HG03045 (cell line): ENCODE measurements around the gene CCDC136.

Experiments used
- ATAC-seq: cut with Tn5 transposase; IDR thresholded peaks from one replicate; pipeline ENCODE4 v1.9.1; 2021; ENCODE audit warnings: mild to moderate bottlenecking, moderate library complexity; ENCODE audit not compliant: unreplicated experiment

Gene CCDC136

DNA sequence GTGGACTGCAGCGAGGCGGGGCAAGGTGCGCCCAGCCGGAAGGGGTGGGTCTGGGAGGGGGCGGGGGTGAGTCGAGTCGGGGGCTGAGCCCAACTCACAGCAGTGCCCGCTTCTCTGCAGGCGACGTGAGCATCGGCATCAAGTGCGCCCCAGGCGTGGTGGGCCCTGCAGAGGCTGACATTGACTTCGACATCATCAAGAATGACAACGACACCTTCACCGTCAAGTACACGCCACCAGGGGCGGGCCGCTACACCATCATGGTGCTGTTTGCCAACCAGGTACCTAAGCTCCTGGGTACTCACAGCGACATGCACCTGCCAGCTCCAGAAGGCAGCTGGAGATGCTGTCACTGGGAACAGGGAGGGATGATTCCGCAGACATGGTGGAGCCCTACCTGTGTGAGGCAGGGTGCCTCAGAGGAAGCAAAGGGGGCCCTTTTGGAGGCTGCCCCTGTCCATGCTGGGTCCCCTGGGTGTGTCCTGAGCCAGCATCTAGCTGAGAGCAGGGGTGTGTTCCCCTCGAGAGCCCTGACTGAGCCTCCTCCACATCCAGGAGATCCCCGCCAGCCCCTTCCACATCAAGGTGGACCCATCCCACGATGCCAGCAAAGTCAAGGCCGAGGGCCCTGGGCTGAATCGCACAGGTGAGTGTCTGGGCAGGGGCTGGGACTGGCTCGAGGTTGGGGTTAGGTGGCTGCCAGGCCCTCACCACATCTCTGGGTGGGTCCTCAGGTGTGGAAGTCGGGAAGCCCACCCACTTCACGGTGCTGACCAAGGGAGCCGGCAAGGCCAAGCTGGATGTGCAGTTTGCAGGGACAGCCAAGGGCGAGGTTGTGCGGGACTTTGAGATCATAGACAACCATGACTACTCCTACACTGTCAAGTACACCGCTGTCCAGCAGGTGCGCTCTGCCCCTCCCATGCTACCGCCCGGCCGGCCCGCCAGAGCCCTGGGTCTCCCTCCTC lies 51.2 kb downstream of the CCDC136 start:
- no peak for ATAC-seq

DNA sequence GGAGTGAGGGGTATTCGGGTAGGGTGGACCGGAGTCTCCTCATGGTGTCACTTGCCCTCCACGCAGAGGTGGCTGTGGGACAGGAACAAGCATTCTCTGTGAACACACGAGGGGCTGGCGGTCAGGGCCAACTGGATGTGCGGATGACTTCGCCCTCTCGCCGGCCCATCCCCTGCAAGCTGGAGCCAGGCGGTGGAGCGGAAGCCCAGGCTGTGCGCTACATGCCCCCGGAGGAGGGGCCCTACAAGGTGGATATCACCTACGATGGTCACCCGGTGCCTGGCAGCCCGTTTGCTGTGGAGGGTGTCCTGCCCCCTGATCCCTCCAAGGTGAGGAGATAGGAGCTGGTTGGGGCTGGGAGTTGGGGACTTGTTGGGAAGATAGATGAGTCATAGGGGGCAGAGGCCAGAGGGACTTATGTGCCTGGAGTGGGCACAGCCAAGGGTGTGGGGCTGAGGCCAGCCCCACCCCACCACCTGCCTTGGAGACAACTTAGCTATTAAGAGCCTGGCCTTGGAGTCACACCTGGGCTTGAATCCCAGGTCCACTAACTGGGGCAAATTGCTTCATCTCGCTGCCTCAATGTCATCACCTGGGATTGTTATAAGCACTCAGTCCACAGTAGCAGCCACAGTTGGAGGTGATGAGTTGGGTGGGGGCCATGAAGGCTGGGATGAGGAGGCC lies 52.3 kb downstream of the CCDC136 start:
- ATAC-seq, result no peak

DNA sequence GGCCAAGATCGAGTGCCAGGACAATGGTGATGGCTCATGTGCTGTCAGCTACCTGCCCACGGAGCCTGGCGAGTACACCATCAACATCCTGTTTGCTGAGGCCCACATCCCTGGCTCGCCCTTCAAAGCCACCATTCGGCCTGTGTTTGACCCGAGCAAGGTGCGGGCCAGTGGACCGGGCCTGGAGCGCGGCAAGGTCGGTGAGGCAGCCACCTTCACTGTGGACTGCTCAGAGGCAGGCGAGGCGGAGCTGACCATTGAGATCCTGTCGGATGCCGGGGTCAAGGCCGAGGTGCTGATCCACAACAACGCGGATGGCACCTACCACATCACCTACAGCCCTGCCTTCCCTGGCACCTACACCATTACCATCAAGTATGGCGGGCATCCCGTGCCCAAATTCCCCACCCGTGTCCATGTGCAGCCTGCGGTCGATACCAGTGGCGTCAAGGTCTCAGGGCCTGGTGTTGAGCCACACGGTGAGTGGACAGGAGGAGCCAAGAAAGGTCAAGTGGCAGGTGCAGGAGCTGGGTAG lies 53.1 kb downstream of the CCDC136 start:
- ATAC-seq, result no peak

DNA sequence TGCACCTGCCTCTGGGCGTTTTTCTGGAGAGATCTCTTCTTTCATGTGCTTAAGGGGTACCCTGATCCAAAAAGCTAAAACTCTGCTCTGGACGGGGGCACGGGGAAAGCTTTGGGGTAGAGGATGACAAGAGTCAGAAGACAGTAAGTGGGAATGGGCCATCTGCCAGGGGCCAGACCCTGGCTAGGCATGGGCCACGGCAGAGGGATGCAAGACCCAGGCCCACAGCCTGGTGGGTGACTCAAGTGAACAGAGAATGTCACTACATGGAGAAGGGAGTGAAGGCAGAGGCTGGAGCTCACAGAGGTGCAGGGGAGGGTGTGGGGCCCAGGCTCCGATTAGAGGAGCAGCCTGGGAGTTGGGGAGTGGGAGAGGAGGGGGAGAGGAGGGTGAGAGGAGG lies 53.7 kb downstream of the CCDC136 start:
- no peak for ATAC-seq

DNA sequence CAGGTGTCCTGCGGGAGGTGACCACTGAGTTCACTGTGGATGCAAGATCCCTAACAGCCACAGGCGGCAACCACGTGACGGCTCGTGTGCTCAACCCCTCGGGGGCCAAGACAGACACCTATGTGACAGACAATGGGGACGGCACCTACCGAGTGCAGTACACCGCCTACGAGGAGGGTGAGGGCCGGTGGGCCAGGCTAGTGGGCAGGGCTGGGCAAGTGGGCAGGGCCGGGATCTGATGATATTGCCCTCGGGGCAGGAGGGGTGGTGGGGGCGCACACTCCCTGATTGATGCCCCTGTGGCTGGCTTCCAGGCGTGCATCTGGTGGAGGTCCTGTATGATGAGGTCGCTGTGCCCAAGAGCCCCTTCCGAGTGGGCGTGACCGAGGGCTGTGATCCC lies 54.2 kb downstream of the CCDC136 start:
- ATAC-seq, result no peak

DNA sequence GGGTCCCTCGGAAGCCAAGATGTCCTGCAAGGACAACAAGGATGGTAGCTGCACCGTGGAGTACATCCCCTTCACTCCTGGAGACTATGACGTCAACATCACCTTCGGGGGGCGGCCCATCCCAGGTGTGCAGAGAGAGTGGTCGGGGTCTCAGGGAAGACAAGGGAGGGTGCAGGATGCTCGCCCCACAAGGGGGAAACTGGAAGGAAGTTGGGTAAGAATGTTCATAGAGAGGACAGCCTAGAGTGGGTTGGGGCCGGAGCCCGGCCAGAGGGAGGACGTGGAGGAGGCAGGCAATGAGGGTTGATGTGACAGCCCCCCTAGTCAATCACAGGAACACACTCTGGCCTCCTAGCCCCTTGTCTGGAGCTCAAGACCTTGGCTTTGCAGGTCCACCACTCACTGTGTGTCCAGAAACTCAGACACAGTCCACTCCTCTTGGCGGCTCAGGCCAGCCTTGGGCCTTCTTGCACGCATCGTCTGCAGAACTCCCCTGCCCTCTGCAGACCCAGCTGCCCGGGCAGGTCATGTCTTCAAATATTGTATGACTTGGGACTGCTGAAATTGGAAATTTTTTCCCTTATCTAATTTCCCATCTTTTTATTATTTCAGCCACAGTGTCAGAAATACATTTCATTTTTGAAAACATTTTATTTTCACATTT lies 55.1 kb downstream of the CCDC136 start:
- ATAC-seq, result no peak

DNA sequence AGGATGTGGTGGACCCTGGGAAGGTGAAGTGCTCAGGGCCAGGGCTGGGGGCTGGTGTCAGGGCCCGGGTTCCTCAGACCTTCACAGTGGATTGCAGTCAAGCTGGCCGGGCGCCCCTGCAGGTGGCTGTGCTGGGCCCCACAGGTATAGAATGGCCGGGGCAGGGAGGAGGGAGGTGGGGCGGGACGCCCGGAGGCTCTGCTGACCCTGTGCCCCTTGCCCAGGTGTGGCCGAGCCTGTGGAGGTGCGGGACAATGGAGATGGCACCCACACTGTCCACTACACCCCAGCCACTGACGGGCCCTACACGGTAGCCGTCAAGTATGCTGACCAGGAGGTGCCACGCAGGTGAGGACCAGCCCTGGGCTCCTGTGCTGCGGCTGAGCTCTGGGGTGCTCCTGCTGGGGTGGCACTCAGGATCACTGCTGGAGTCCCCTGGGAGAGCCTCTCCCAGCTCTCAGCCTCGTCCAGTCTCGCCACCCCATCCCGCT lies 56.0 kb downstream of the CCDC136 start:
- ATAC-seq, result no peak

DNA sequence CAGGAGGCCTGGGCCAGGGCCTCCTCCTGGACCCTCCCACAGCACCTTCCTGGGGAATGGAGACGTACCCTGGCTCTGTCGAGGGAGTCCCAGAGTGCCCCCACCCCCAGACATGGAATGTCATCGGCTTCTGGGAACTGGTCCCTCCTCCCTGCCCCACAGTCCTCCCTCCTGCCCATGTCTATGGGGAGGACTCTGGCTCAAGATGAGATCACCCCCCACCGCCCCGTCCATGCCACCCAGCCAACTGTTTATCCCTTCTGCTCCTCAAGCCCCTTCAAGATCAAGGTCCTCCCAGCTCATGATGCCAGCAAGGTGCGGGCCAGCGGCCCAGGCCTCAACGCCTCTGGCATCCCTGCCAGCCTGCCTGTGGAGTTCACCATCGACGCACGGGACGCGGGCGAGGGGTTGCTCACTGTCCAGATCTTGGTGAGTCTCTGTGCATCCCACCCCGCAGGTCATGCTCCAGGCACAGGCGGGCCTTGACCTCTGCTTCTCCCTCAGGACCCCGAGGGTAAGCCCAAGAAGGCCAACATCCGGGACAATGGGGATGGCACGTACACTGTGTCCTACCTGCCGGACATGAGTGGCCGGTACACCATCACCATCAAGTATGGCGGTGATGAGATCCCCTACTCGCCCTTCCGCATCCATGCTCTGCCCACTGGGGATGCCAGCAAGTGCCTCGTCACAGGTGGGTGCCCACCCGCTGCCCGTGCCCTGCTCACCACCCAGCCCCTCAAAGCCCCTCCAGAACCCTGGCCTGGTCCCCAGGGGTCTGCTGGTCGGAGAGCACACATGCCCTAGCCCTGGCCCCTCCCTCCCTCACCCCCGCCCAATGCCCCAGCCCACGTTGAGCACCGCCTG lies 56.8 kb downstream of the CCDC136 start:
- ATAC-seq, result no peak

DNA sequence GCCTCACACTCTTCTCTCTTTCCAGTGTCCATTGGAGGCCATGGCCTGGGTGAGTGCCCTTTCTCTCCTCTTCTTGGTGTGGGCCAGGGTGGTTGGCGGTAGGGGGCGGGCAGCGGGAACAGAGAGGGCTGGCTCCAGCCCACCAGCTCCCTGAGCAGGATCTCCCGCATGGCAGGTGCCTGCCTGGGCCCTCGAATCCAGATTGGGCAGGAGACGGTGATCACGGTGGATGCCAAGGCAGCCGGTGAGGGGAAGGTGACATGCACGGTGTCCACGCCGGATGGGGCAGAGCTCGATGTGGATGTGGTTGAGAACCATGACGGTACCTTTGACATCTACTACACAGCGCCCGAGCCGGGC lies 57.4 kb downstream of the CCDC136 start:
- no peak for ATAC-seq

DNA sequence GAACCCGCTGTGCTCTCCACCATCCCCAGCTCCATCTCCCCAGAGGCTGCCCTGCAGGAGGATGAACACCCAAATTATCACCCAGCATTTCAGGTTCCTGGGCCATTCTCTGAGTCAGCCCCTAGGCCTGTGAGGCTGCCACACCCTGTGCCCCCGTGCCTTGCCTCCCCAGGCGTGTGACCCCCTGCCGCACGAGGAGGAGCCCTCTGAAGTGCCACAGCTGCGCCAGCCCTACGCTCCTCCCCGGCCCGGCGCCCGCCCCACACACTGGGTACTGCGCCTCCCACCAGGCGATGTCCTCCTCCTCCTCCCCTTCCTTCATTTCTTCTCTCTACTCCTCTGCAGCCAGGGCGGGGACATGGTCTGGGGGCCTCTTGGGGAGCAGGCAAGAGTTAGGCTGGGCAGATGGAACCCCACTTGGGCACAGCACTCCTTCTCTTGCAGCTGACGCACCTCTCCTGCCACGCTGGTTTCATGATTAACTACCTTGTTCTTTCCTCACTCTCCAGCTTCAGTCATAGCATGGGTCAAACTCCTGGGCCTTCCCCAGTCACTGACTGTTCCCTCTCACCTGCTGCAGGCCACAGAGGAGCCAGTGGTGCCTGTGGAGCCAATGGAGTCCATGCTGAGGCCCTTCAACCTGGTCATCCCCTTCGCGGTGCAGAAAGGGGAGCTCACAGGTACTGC lies 58.2 kb downstream of the CCDC136 start:
- no peak for ATAC-seq

DNA sequence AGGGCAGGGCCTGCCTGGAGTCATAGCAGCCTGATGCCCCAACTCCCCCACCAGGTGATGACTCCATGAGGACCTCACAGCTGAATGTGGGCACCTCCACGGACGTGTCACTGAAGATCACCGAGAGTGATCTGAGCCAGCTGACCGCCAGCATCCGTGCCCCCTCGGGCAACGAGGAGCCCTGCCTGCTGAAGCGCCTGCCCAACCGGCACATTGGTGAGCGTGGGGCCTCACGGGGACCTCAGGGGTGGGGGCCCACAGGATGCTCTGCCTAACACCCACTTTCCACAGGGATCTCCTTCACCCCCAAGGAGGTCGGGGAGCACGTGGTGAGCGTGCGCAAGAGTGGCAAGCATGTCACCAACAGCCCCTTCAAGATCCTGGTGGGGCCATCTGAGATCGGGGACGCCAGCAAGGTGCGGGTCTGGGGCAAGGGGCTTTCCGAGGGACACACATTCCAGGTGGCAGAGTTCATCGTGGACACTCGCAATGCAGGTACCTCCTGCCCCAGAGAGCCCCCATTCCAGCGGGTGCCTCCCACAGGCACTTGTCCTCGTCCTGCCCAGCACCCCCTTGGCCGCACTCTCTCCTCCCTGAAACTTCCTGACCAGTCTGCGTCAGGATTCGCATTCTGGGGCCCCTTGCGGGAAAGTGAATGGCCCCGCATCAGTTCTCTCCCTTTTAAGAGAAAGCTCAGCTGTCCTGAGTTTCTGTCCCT lies 60.9 kb downstream of the CCDC136 start:
- no peak for ATAC-seq

DNA sequence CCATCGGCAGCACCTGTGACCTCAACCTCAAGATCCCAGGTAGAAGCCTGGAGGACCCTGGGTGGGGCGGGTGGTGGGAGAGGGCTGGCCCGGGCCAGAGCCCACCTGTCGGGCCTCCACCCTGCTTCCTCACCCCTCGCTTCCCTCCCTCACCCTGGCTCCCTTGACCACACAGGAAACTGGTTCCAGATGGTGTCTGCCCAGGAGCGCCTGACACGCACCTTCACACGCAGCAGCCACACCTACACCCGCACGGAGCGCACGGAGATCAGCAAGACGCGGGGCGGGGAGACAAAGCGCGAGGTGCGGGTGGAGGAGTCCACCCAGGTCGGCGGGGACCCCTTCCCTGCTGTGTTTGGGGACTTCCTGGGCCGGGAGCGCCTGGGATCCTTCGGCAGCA lies 62.0 kb downstream of the CCDC136 start:
- no peak for ATAC-seq

DNA sequence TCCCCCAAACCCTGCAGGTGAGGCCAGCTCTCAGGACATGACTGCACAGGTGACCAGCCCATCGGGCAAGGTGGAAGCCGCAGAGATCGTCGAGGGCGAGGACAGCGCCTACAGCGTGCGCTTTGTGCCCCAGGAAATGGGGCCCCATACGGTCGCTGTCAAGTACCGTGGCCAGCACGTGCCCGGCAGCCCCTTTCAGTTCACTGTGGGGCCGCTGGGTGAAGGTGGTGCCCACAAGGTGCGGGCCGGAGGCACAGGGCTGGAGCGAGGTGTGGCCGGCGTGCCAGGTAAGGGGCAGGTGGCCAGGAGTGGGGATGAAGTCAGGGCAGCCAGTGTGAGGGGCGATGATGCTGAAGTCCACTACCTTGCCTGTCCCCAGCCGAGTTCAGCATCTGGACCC lies 62.6 kb downstream of the CCDC136 start:
- no peak for ATAC-seq

DNA sequence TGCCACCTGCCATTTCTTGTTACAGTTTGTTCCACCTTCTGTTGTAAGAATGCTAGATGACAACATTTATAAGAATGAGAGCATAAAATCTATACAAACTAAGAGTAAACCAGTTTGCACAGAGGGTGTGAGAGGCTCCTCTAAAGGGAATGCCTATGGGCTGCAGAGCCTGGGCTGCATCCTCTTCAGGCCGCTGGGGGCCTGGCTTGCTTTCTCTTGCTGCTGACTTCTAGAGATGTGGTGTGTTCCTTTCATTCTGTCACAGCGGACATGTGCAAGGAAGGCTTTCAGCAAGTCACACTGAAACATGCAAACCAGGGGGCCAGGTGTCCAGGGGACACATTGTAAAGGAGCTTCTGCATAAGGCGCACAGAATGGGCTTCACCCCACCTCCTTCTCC lies 63.8 kb downstream of the CCDC136 start:
- no peak for ATAC-seq

DNA sequence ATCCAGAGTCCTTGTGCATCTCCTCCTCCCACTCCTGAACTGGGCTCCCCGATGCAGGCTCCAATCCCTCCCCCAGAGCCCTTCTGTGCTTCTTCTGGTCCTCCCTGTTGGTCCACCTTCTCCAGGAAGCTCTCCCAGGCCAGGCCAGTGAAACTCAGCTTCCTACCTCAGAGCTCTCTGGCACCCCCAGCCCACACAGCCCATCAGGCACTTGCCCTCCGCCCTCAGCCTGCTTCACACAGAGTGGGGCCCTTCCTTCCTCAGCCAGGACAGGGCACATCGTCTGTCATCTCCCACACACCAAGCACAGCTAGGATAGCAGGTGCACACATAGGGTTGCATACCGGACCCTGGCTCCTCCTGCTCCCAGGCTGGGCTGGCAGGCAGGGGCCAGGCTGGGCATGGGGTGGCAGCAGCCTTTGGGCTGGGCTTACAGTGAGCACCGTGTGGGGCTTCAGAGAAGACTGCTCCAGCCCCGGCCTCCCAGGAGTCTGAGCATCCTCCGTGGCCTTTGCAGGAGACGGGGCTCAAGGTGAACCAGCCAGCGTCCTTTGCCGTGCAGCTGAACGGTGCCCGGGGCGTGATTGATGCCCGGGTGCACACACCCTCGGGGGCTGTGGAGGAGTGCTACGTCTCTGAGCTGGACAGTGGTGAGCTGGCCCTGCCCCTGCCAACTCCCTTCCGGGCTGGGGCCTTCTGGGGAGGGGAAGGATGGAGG lies 64.4 kb downstream of the CCDC136 start:
- no peak for ATAC-seq

DNA sequence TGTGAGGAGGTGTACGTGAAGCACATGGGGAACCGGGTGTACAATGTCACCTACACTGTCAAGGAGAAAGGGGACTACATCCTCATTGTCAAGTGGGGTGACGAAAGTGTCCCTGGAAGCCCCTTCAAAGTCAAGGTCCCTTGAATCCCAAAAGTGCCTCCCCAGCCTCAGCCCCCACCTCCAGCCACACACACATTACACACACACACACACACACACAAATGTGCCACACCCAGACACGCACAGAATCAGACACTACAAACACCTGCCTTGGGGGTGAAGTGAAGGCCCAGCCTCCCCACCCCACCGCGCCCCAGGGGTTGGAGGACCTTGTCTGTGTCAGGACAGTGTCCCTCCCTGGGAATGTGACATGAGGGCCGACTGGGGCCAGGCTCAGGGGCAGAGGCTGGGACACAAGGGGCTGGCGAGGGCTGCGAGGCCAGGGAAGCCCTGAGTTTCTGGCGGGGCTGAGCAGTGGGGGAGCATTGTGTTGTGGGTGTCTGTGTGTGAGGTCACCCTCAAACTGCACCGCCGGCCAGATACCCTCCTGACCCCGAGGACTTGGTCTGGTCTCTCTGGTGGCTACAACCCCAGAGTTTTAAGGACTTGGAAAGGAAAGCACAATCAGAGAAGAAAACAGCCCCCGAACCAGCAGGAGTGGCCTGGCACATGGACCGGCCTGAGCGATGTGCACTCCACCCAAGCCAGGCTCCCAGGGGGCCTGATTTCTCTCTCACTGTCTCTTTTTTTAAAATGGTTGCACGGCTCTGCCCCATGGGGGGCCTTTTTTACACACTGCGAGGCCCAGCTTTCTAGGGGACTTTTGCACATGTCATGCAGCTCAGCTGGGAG lies 66.8 kb downstream of the CCDC136 start:
- ATAC-seq, result no peak
